ENCODE results near the gene EPB41L5.
A peak's percentile ranks its signal among the peaks of the same experiment; 100 is the strongest.
"Not testable (repeated sequence)": the region's sequence is repeated elsewhere in the genome, so short reads cannot be mapped to it uniquely, and the experiment has no call there.

The EPB41L5 gene

GRCh38 chr2:120016800-120017199, 3.9 kb downstream of the EPB41L5 start:
- H3K4me3 ChIP-seq (replicated peaks in 1 of 2; ENCODE audit: low read depth in 2 of 2, low read length in 2 of 2): no peak overlapping the region
- DNase-seq (ENCODE audit: low read depth in 2 of 2): no peak
- TF ChIP-seq CTCF (IDR thresholded peaks at IDR 0.05; ENCODE audit: low read depth, low read length): no peak

GRCh38 chr2:120017201-120017600, 4.3 kb downstream of the EPB41L5 start:
- no peak for TF ChIP-seq CTCF (IDR thresholded peaks at IDR 0.05; ENCODE audit: low read depth, low read length)
- peak in 1 of 2 donors; percentile 21 for DNase-seq (ENCODE audit: low read depth in 2 of 2)
- H3K4me3 ChIP-seq (replicated peaks in 1 of 2; ENCODE audit: low read depth in 2 of 2, low read length in 2 of 2): no peak overlapping the region

GRCh38 chr2:120018549-120018948, 5.7 kb downstream of the EPB41L5 start:
- no peak overlapping the region for H3K4me3 ChIP-seq (replicated peaks in 1 of 2; ENCODE audit: low read depth in 2 of 2, low read length in 2 of 2)
- no peak for TF ChIP-seq CTCF (IDR thresholded peaks at IDR 0.05; ENCODE audit: low read depth, low read length)
- DNase-seq (ENCODE audit: low read depth in 2 of 2): no peak

GRCh38 chr2:120020554-120020953, 7.7 kb downstream of the EPB41L5 start:
- no peak for DNase-seq (ENCODE audit: low read depth in 2 of 2)
- TF ChIP-seq CTCF (IDR thresholded peaks at IDR 0.05; ENCODE audit: low read depth, low read length): no peak
- H3K4me3 ChIP-seq (replicated peaks in 1 of 2; ENCODE audit: low read depth in 2 of 2, low read length in 2 of 2): no peak overlapping the region

GRCh38 chr2:120022505-120022904, 9.6 kb downstream of the EPB41L5 start:
- DNase-seq (ENCODE audit: low read depth in 2 of 2); H3K4me3 ChIP-seq (replicated peaks in 1 of 2; ENCODE audit: low read depth in 2 of 2, low read length in 2 of 2): not testable (repeated sequence)

GRCh38 chr2:120026890-120027289, 14.0 kb downstream of the EPB41L5 start:
- peak in 1 of 2 donors; percentile 21 for DNase-seq (ENCODE audit: low read depth in 2 of 2)
- TF ChIP-seq CTCF (IDR thresholded peaks at IDR 0.05; ENCODE audit: low read depth, low read length): peak; percentile 24
- no peak overlapping the region for H3K4me3 ChIP-seq (replicated peaks in 1 of 2; ENCODE audit: low read depth in 2 of 2, low read length in 2 of 2)

GRCh38 chr2:120028795-120029194, 15.9 kb downstream of the EPB41L5 start:
- no peak for TF ChIP-seq CTCF (IDR thresholded peaks at IDR 0.05; ENCODE audit: low read depth, low read length)
- no peak for DNase-seq (ENCODE audit: low read depth in 2 of 2)
- no peak overlapping the region for H3K4me3 ChIP-seq (replicated peaks in 1 of 2; ENCODE audit: low read depth in 2 of 2, low read length in 2 of 2)

All from cardiac fibroblast (primary cell).